Body of pancreas (tissue), 4 donors: ENCODE measurements around the gene CREBZF. TPM values are rescaled to one million over a fixed set of nuclear protein-coding genes. Genes with fewer than 3 reads are reported as not detected.

Source experiments
- ATAC-seq: fragments of 150-250 bp; one replicate; pipeline ENCODE4 v1.9.1; 2016
- DNase-seq, 4 donors: peaks; one replicate each; pipeline ENCODE4 v3.0.0-alpha.2; 2019
- H3K27ac ChIP-seq, 4 donors: fragments of 200-600 bp; sonication (generic); 1 replicate in 3 of 4; 2 replicates in 1 of 4; pipeline versions ENCODE4 v1.5.1 to v1.6.1; 2016 to 2019; ENCODE audit warnings: mild to moderate bottlenecking in 1 of 4, mixed read lengths in 1 of 4, moderate library complexity in 1 of 4
- H3K27me3 ChIP-seq, 2 donors: fragments of 200-600 bp; sonication (generic); one replicate each; pipeline ENCODE4 v1.6.0; 2016; ENCODE audit warnings: mild to moderate bottlenecking in 1 of 2
- H3K36me3 ChIP-seq, 2 donors: fragments of 200-600 bp; sonication (generic); replicated peaks in 1 of 2; 2 replicates each; pipeline ENCODE4 v1.5.1; 2016; ENCODE audit warnings: low read depth in 2 of 2; ENCODE audit not compliant: insufficient read depth in 1 of 2
- H3K4me1 ChIP-seq: fragments of 200-600 bp; sonication (generic); one replicate; pipeline ENCODE4 v1.6.0; 2016
- H3K4me3 ChIP-seq, 2 donors: fragments of 200-600 bp; sonication (generic); 1 replicate in 1 of 2; 2 replicates in 1 of 2; pipeline ENCODE4 v1.5.1; 2016 to 2019
- H3K9me3 ChIP-seq, 3 donors: fragments of 200-600 bp; sonication (generic); 1 replicate in 2 of 3; 2 replicates in 1 of 3; pipeline ENCODE4 v1.5.1; 2016
- CTCF ChIP-seq, 7 experiments: fragments of 450-650 bp in 4 of 7; fragments of 200-600 bp in 3 of 7; sonication (generic) in 3 of 7; IDR thresholded peaks; one replicate each; pipeline ENCODE4 v1.5.1; 2016 to 2019; ENCODE audit warnings: antibody characterized with exemption in 7 of 7
- POLR2A ChIP-seq, 3 donors: fragments of 450-650 bp; IDR thresholded peaks; one replicate each; pipeline ENCODE4 v1.6.1; 2016; ENCODE audit warnings: antibody characterized with exemption in 3 of 3, mild to moderate bottlenecking in 2 of 3
- WGBS, 2 donors: methylation state at CpG; one replicate each; pipeline ENCODE4 v1.1.5; 2017; 5-methylcytosine and 5-hydroxymethylcytosine counted together
- intact Hi-C: fragments of 100-400 bp; cut with DNase I; formaldehyde crosslinking; loops from one replicate; pipeline ENCODE4 v1.15.1; 2023
- total RNA-seq, 2 donors: library from RNA; depleted of rRNA; stranded (reverse); fragments of >200 nt; gene quantifications; one replicate each; pipeline ENCODE4 v1.1.0, GENCODE V29; 2016

The CREBZF gene
- total RNA-seq = 100 to 1,000 TPM in 1 of 2 donors, 10 to 100 TPM in 1; 65.9 to 151 TPM

GRCh38 chr11:85664615-85665481 is at the start of gene CREBZF:
TSS of gene CREBZF (minus strand) at chr11:85665129. CDS start at chr11:85664875, 254 bp downstream.
- H3K9me3 ChIP-seq = no peaks in the 10 kb centered on the region
- H3K27me3 ChIP-seq = no peaks in the 10 kb centered on the region
- H3K27ac ChIP-seq = peak within 1 kb of the TSS; percentile 91 to 98 (median 96)
- H3K4me1 ChIP-seq = peaks cover 36% of the 10 kb centered on the region
- TF ChIP-seq POLR2A (IDR thresholded peaks at IDR 0.05) (peak; percentile 98 to 99 (median 99)), CTCF (IDR thresholded peaks at IDR 0.05) (no peak)
- ATAC-seq (peak; percentile 93), DNase-seq (peak; percentile 95)
- intact Hi-C loops = no loop called here
- WGBS, 2 donors = 0 to 1% methylated on average over 12 to 60 of the region's 67 CpGs
- no peaks in the 10 kb centered on the region for H3K36me3 ChIP-seq
- peak within 1 kb of the TSS; percentile 69 to 80 for H3K4me3 ChIP-seq

- ATAC-seq = no peak
- no peaks in the 10 kb centered on the region for H3K4me1 ChIP-seq
- H3K27ac ChIP-seq = no peak overlapping the region
- intact Hi-C loops = no loop called here
- WGBS, 2 donors = 74 to 92% methylated on average over 3 of the region's 3 CpGs
- no peak overlapping the region for H3K4me3 ChIP-seq
- H3K36me3 ChIP-seq = no peaks in the 10 kb centered on the region
- no peaks in the 10 kb centered on the region for H3K9me3 ChIP-seq
- H3K27me3 ChIP-seq = no peaks in the 10 kb centered on the region
- DNase-seq = no peak
- TF ChIP-seq POLR2A (IDR thresholded peaks at IDR 0.05) (no peak), CTCF (IDR thresholded peaks at IDR 0.05) (no peak)
These were observed 48.0 kb upstream of the CREBZF start for GRCh38 chr11:85712953-85713352.

- H3K36me3 ChIP-seq = no peaks in the 10 kb centered on the region
- no peak for DNase-seq
These were observed 46.0 kb upstream of the CREBZF start for GRCh38 chr11:85710917-85711316.

GRCh38 chr11:85709941-85710702 is 45.2 kb upstream of the CREBZF start:
- no peak overlapping the region for H3K27ac ChIP-seq
- intact Hi-C loops = no loop called here
- no peak overlapping the region for H3K4me3 ChIP-seq
- H3K36me3 ChIP-seq = no peaks in the 10 kb centered on the region
- no peaks in the 10 kb centered on the region for H3K4me1 ChIP-seq
- no peaks in the 10 kb centered on the region for H3K9me3 ChIP-seq
- no peak for DNase-seq
- ATAC-seq = no peak
- 86 to 91% methylated on average over 5 of the region's 5 CpGs for WGBS, 2 donors
- TF ChIP-seq CTCF (IDR thresholded peaks at IDR 0.05) (no peak), POLR2A (IDR thresholded peaks at IDR 0.05) (no peak)
- H3K27me3 ChIP-seq = no peaks in the 10 kb centered on the region

More at GRCh38 chr11:85710917-85711316, 46.0 kb upstream of the CREBZF start:
- intact Hi-C loops = no loop called here
- Histone ChIP-seq H3K9me3 (no peaks in the 10 kb centered on the region), H3K4me3 (no peak overlapping the region), H3K27ac (no peak overlapping the region), H3K27me3 (no peaks in the 10 kb centered on the region), H3K4me1 (no peaks in the 10 kb centered on the region)
- TF ChIP-seq CTCF (IDR thresholded peaks at IDR 0.05) = no peak
- no peak for TF ChIP-seq POLR2A (IDR thresholded peaks at IDR 0.05)
- no peak for ATAC-seq
- 51 to 53% methylated on average over 5 of the region's 5 CpGs for WGBS, 2 donors
